Loucy (cell line): ENCODE measurements around the gene LIMS1.

Experiments used
- CTCF ChIP-seq: fragments of 200-600 bp; sonication (generic); conservative IDR thresholded peaks from 2 replicates; pipeline ENCODE4 v1.5.1; 2014; ENCODE audit warnings: mild to moderate bottlenecking, antibody characterized with exemption, low read length
- EZH2phosphoT487 ChIP-seq: fragments of 200-600 bp; IDR thresholded peaks from 2 replicates; pipeline ENCODE4 v1.6.1; 2018; ENCODE audit warnings: antibody characterized with exemption, mild to moderate bottlenecking, moderate library complexity, borderline replicate concordance

- TF ChIP-seq CTCF (no peak), EZH2phosphoT487 (no peak)
These were observed 38.8 kb downstream of the LIMS1 start for GRCh38 chr2:108573061-108573460.
